Lower leg skin (tissue), 3 donors: ENCODE results near the gene HOXB2.

Source experiments
- CTCF ChIP-seq, 3 donors: fragments of 450-650 bp; IDR thresholded peaks; one replicate each; pipeline ENCODE4 v1.5.1; 2016; ENCODE audit warnings: antibody characterized with exemption in 3 of 3, mild to moderate bottlenecking in 3 of 3, moderate library complexity in 2 of 3
- POLR2A ChIP-seq, 2 donors: fragments of 450-650 bp; IDR thresholded peaks; one replicate each; pipeline ENCODE4 v1.6.1; 2016 to 2017; ENCODE audit warnings: antibody characterized with exemption in 2 of 2, mild to moderate bottlenecking in 1 of 2, moderate library complexity in 1 of 2

DNA sequence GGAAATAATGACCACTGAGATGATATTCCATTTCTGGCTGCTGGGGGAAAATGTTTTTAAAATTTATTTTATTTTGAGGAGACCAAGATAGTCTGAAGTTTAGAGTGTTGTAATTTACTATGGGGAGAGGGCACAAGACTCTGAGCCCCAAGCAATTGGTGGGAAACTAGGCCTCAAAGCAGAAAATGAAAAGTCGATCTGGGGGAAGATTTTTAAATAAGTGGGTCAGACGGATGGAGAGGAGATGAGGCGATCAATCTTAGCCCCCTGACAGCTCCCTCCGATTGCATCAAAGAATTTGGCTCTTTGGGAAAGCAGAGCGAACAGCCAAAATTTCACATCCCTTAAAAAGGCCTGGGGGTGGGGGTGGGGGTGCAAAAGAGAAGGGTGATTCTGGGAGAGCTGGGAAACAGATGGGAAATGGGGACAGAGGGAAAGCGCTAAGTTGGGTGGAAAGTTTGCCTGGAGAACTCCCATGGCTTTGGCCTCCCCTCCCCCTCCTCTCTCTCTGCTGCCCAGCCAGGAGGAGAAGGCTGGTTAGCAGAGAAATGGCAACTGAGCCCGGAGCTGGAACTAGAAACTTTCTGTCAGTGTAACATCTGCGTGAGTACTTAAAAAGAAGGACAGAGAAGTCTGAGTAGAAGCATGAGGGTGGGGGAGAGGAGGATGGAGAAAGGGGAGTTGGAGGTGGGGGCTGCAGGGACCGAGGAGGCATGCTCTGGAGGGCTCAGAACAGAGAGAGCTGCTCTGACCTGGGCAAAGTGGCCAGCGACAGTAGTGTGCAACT lies 1.4 kb upstream of the HOXB2 start:
- no peak for TF ChIP-seq CTCF (IDR thresholded peaks at IDR 0.05)
- no peak for TF ChIP-seq POLR2A (IDR thresholded peaks at IDR 0.05)
